GM12891 (cell line): ENCODE data around the gene C8B.

ENCODE experiments used
- POLR2A ChIP-seq: IDR thresholded peaks from 2 replicates; pipeline ENCODE4 v1.6.1; 2011; ENCODE audit warnings: low read depth, low read length, control low read depth
- POLR2AphosphoS5 ChIP-seq: IDR thresholded peaks from 2 replicates; pipeline ENCODE4 v1.6.1; 2011; ENCODE audit warnings: low read depth, low read length, control low read depth
- SPI1 ChIP-seq: IDR thresholded peaks from 2 replicates; pipeline ENCODE4 v1.6.1; 2011; ENCODE audit warnings: low read depth, low read length, control low read depth

DNA sequence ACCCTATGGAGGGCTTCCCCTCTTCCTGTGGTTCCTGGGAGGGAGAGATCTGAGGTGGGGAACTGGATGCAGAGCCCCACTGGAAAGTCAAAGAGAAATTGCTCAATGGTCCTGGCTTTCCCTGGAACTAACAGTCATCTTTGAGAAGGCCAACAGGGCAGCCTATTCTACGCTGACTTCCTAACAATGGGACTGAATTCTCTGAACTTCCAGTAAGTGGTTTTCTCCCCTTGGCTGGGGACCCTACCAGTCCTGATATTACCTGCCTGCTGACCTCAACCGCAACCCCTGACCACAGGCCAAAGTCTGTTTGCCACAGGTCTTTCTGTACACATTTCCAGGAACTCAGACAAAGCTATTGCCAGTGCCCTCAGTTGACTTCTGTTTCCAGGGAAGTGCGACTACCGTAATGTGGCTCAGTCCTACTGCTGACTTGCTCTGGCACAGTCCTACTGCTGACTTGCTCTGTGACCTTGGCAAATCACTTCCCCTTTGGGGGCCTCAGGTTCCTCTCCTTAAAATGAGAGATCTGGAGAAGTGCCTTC lies 55.3 kb downstream of the C8B start:
- no peak for TF ChIP-seq POLR2A
- TF ChIP-seq POLR2AphosphoS5, result no peak
- no peak for TF ChIP-seq SPI1
